Stimulated activated CD4-positive, alpha-beta T cell treated with anti-CD3 and anti-CD28 coated beads, Interleukin-1b, Interleukin-23, amount 100 ng/mL, for 48 hours (primary cell): ENCODE measurements around the gene SLC6A7.

Experiments used
- DNase-seq: peaks from one replicate; pipeline ENCODE4 v3.0.0-alpha.2; 2020

Gene SLC6A7

DNA sequence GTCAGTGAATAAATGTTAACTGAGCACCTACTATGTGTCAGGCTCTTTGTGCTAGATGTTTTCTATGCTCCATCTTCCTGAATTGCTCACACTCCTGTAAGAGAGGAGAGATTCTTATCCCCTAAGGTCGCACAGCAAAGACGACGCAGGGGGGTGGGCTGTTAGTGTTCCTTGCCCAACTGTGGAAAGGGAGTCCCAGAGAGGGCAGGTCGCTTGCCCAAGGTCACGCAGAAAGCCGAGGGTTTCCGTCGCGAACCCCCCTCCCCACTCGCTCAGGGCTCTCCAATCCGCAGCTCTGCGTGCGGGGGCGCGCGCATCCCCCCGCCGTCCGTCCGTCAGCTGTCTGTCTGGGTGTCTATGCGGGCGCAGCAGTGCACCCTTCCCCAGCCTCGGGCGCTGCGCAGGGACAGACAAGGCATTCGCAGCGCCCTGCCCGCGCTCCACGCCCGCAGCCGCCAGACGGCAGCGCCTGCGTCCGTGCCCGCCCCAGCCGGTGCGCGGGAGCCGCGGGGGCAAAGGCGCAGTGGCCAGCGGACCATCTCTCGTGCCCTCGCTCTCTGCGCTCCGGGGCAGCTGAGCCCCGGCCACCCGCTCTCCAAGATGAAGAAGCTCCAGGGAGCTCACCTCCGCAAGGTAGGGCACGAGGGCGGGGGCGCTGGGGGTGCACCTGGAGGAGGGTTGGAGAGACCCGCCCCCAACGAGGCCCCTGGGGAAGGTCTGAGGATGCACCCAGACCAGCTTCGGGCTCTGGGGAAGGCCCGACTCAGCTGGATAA, at the start of gene SLC6A7:
Gene SLC6A7, plus strand, starts transcription at position 335 of the 775 bp plus-strand sequence. Its CDS starts 266 bp downstream, at position 601.
- no peak for DNase-seq

GRCh38 chr5:150140830-150141229, 49.0 kb upstream of the SLC6A7 start:
- DNase-seq = no peak

DNA sequence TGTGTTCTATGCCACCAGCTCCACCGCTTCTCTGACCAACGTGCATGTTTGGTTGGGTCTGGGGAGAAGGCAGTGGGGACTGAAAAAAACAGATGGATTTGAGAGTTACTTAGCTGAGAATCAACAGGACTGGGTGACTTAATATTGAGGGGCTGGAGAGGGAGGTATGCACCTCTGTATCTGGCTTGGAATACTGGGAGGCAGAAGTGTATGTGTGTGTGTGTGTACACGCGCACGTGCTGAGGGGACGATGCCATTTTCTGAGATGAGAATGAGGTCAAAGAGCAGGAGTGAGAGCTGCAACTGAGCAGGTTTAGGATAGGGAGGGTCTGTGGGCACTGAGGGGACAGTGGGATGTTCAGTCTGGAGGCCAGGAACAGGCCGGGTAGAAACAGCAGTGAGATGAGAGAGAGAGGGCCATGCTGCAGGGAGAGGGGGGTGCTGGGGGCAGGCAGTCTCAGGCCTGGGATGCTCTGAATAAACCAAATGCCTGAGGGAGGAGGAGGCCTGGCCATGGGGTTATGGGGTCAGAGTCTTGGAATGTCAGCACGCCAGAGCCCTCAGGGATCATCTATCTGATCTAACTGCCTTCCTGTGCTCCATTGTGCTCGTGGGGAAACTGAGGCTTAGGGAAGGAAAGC, 48.2 kb upstream of the SLC6A7 start:
- DNase-seq = no peak

DNA sequence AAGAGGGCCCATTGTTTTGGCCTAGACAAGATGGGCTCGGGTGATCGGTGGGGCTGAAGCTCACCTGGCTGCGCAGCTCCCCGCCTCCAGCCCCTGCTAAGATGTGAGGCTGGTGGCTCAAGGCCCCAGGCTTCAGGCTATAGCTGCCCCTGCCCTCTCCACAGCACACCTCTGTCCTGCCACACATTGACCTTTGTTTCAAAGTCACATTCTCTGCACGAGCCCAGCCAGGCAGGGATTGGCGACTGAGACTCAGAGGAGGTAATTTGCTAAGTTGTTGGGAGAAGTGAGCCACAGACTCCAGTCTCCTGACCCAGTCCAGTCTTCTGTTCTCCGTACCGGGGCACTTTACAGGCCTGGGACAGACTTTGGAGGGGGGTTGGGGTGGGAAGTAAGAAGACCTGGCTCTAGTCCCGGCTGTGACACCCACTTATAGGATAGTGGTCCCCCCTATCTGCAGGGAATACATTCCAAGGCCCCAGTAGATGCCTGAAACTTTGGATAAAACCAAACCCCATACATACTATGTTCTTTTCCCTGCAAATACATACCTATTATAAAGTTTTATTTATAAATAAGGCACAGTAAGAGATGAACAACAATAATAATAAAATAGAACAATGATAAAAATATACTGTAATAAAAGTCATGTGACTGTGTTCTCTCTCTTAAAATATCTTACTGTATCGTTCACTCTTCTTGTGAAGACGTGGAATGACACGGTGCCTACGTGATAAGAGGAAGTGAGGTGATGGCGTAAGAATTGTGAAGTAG, 47.5 kb upstream of the SLC6A7 start:
- no peak for DNase-seq

DNA sequence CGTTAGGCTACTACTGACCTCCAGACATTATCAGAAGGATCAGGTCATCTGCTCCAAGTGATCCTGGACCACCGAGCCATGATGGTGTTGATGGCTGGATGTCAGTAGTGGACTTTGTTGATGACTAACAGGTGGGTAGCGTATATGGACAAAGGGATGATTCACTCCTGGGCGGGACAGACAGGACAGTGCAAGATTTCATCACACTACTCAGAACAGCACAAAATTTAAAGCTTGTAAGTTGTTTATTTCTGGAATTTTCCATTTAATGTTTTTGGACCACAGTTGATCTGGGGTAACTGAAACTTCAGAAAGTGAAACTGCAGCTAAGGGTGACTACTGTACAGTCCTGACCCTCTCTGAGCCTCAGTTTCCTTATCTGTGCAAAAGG, 46.9 kb upstream of the SLC6A7 start:
- DNase-seq = no peak

- no peak for DNase-seq
Observed at GRCh38 chr5:150143350-150144245, 46.3 kb upstream of the SLC6A7 start.

DNA sequence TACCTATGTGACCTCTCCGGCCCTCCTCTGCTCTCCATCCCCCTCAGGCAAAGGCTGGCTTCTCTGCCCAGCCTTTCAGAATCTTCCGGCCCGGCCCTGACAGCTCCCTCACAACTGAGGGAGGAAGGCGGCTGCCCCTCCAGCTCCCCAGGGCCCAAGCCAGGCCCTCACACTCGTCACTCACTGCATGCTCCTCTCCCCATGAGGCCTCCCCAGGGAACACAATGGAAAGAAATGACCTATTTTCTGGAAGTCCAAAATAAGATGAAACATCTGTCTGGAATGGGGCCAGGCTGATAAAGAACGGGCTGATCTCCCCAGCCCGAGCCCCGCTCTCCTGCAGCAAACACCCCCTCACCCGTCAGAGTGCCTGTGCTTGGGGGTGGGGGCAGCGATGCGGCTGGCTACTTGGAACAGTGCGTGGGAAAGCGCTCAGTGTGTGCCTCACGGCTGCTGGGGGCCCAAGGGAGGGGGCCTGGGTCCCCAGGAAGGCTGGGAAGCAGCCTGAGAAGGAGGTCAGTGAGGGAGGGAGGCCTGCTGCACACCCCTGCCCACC, 45.5 kb upstream of the SLC6A7 start:
- no peak for DNase-seq

DNA sequence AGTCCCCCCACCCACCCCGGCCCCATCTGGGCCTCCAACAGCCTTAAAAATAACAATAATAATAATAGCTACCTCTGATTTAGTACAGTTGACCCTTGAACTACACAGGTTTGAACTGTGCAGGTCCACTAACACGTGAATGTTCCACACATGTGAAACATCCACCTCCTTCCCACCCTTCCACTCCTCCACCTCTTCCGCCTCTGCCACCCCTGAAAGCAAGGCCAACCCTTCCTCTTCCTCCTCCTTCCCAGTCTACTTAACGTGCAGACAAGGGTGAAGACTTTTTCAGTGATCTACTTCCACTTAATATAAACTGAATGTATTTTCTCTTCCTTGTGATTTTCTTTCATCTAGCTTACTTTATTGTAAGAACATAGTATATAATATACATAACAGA, 45.0 kb upstream of the SLC6A7 start:
- no peak for DNase-seq

GRCh38 chr5:150146235-150146634, 43.6 kb upstream of the SLC6A7 start:
- DNase-seq = no peak

- no peak for DNase-seq
Observed at GRCh38 chr5:150146862-150147601, 42.8 kb upstream of the SLC6A7 start.

GRCh38 chr5:150147670-150148069, 42.2 kb upstream of the SLC6A7 start:
- no peak for DNase-seq

GRCh38 chr5:150148117-150148927, 41.5 kb upstream of the SLC6A7 start:
- no peak for DNase-seq

- no peak for DNase-seq
Observed at GRCh38 chr5:150149618-150150017, 40.2 kb upstream of the SLC6A7 start.

DNA sequence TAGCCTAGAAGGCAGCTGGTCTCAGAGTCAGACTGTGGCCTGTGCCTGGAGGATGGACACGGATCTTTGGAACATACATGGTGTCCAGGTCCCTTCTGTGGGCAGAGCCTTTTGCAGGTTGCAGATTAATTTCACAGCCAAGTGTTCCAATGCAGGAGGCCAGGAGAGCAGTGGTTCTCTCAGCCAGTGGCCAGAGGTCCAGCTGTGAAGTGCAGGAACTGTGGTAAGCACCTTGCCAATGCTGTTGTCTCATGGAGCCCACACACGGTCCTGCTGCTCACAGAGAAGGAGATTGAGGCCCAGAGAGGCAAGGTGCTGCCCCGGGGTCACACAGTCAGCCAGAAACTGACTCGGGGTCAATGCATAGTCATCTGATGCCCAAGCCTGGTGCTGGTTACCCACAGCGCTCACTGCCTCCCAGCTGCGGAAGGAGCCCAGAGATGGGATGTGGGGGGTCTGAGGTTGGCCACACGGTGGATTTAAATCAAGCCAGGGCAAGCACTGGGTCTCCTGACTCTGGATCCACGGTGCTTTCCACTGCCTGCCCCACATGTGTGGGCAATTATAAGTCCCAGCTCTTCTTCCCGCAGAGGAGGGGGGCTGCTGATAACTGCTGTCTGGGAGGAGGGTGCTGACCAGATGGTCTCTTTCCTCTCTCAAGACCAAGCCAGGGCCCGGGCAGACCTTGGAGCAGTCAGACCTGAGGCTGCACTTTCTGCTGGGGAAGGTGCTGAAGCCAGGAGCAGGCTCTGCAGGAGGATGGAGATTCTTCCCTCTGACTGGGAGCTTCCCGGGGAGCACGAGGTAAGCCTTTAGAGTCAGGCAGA, 37.0 kb upstream of the SLC6A7 start:
- DNase-seq = no peak

- DNase-seq = no peak
Observed at GRCh38 chr5:150153483-150153882, 36.4 kb upstream of the SLC6A7 start.

DNA sequence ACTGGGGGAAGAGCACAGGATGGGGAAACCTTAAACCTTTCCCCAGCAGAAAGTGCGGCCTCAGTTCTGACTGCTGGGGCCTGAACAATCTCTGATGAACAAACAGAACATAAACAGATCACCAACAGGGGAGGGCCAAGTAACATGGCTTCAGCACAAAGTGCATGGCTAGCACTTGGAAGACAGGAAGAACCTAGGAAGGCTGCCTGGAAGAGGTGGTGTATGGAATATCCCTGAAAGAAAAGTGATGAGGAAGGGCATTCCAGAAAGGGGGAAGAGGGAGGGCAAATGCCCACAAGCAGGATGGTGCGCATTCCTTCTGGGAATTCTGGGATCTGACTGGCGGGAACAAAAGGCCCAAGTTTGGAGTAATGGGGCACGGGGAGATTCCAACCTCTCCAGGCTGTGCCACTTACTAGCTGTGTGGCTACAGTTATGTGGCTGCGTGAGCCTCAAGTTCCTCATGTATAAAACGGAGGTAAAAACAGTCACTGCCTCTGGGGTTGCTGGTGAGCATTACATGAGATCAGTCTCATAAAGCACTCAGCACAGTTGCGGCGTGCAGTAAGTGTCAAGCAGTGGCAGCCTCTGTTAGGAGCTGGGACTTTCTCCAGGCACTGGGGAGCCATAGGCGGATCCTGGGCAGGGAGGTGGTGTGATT, 35.8 kb upstream of the SLC6A7 start:
- DNase-seq = no peak

DNA sequence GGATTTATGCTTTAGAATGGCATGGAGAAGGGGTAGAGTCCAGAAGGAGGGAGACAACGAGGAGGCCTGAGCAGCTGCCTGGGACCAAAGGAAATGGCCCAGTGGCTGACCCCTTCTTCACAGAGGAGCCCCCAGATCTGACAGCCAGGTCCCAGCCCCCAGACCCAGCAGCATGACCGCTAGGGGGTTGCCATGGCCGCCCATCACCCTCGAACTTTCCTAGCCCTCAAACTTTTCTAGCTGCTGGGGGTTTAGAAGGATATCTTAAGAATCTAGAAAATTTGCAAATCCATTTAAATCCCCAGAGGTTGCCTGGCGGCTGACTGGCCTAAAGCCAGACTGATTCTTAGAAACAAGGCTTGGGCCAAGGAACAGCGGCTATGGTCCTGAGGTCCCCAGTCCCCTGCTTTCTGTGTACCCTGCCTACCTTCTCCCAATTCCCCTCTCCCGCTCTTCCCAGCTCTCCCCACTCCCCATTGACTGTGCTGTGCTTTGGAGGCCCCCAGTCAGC, 35.2 kb upstream of the SLC6A7 start:
- DNase-seq = no peak

GRCh38 chr5:150155258-150156026, 34.4 kb upstream of the SLC6A7 start, which contains the start of gene PDGFRB:
TSS of gene PDGFRB (minus strand) at chr5:150155845. CDS start at chr5:150137047, 18,798 bp downstream.
- DNase-seq = peak; percentile 6
